Parathyroid adenoma (tissue), 2 donors: ENCODE data around the gene TTF2.
"Not testable (repeated sequence)": the region's sequence is repeated elsewhere in the genome, so short reads cannot be mapped to it uniquely, and the experiment has no call there.

Experiments
- H2AFZ ChIP-seq: fragments of 300-600 bp; sonication (generic); one replicate; pipeline ENCODE4 v1.7.0; 2017; ENCODE audit warnings: antibody characterized with exemption, mild to moderate bottlenecking
- H3K27ac ChIP-seq: fragments of 300-600 bp; sonication (generic); one replicate; pipeline ENCODE4 v1.7.0; 2017
- H3K27me3 ChIP-seq: fragments of 300-600 bp; sonication (generic); one replicate; pipeline ENCODE4 v1.7.0; 2017; ENCODE audit warnings: low read length; ENCODE audit not compliant: control insufficient read depth, insufficient read depth
- H3K36me3 ChIP-seq: fragments of 300-600 bp; sonication (generic); one replicate; pipeline ENCODE4 v1.7.0; 2017; ENCODE audit warnings: low read length; ENCODE audit not compliant: control insufficient read depth, insufficient read depth
- H3K4me1 ChIP-seq: fragments of 300-600 bp; sonication (generic); one replicate; pipeline ENCODE4 v1.7.0; 2017; ENCODE audit warnings: control low read depth
- H3K4me2 ChIP-seq: fragments of 300-600 bp; sonication (generic); one replicate; pipeline ENCODE4 v1.7.0; 2017; ENCODE audit warnings: low read length
- H3K4me3 ChIP-seq: fragments of 300-600 bp; sonication (generic); one replicate; pipeline ENCODE4 v1.7.0; 2017; ENCODE audit warnings: low read depth, low read length
- H3K79me2 ChIP-seq: fragments of 300-600 bp; sonication (generic); one replicate; pipeline ENCODE4 v1.7.0; 2017; ENCODE audit warnings: control low read depth
- H3K9ac ChIP-seq: fragments of 300-600 bp; sonication (generic); one replicate; pipeline ENCODE4 v1.7.0; 2017; ENCODE audit warnings: mild to moderate bottlenecking
- H3K9me3 ChIP-seq: fragments of 300-600 bp; sonication (generic); one replicate; pipeline ENCODE4 v1.7.0; 2017; ENCODE audit warnings: low read length; ENCODE audit not compliant: control insufficient read depth
- TF ChIP-seq, protein P1 (sequence below): fragments of 300-600 bp; sonication (generic); IDR thresholded peaks from one replicate; pipeline ENCODE4 v1.7.0; 2017; ENCODE audit warnings: antibody characterized with exemption, mild to moderate bottlenecking
- donor health status: primary hyperparathyroidism.

The TTF2 gene

GRCh38 chr1:117147856-117148588 is 87.9 kb downstream of the TTF2 start:
- no peak overlapping the region for H3K27ac ChIP-seq
- H3K4me1 ChIP-seq, result peaks cover 2% of the 10 kb centered on the region
- H3K4me2 ChIP-seq, result no peak overlapping the region
- no peaks in the 10 kb centered on the region for H3K36me3 ChIP-seq
- H3K27me3 ChIP-seq, result no peaks in the 10 kb centered on the region
- H3K4me3 ChIP-seq, result no peak overlapping the region
- H3K9ac ChIP-seq, result no peak overlapping the region
- no peaks in the 10 kb centered on the region for H3K79me2 ChIP-seq
- no peaks in the 10 kb centered on the region for H3K9me3 ChIP-seq
- TF ChIP-seq, protein P1, sequence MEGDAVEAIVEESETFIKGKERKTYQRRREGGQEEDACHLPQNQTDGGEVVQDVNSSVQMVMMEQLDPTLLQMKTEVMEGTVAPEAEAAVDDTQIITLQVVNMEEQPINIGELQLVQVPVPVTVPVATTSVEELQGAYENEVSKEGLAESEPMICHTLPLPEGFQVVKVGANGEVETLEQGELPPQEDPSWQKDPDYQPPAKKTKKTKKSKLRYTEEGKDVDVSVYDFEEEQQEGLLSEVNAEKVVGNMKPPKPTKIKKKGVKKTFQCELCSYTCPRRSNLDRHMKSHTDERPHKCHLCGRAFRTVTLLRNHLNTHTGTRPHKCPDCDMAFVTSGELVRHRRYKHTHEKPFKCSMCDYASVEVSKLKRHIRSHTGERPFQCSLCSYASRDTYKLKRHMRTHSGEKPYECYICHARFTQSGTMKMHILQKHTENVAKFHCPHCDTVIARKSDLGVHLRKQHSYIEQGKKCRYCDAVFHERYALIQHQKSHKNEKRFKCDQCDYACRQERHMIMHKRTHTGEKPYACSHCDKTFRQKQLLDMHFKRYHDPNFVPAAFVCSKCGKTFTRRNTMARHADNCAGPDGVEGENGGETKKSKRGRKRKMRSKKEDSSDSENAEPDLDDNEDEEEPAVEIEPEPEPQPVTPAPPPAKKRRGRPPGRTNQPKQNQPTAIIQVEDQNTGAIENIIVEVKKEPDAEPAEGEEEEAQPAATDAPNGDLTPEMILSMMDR, result no peak
- H2AFZ ChIP-seq, result no peak overlapping the region

- Histone ChIP-seq H3K79me2 (no peaks in the 10 kb centered on the region), H3K4me1 (peaks cover 2% of the 10 kb centered on the region), H3K4me3 (no peak overlapping the region), H3K9ac (no peak overlapping the region), H3K36me3 (no peaks in the 10 kb centered on the region), H3K9me3 (no peaks in the 10 kb centered on the region), H3K27ac (no peak overlapping the region), H3K4me2 (no peak overlapping the region), H3K27me3 (no peaks in the 10 kb centered on the region), H2AFZ (no peak overlapping the region)
- TF ChIP-seq, protein P1, result no peak
These were observed 90.2 kb downstream of the TTF2 start for GRCh38 chr1:117150316-117150715.

GRCh38 chr1:117151305-117151704 is 91.2 kb downstream of the TTF2 start:
- not testable (repeated sequence) for H3K4me2 ChIP-seq, H3K4me1 ChIP-seq, H3K36me3 ChIP-seq, H2AFZ ChIP-seq, H3K27ac ChIP-seq, H3K79me2 ChIP-seq, H3K9me3 ChIP-seq, H3K4me3 ChIP-seq, H3K9ac ChIP-seq, H3K27me3 ChIP-seq
